GM23338 (cell line): ENCODE measurements around the gene FGF11. TPM values are rescaled to one million over a fixed set of nuclear protein-coding genes. Genes with fewer than 3 reads are reported as not detected.

ENCODE experiments used
- ATAC-seq: fragments of 200-7000 bp; cut with Tn5 transposase; 3 replicates; pipeline ENCODE4 v1.9.1; 2020
- DNase-seq: peaks from one replicate; pipeline ENCODE4 v3.0.0-alpha.2; 2015; ENCODE audit warnings: low spot score
- H2AFZ ChIP-seq: fragments of 200-600 bp; sonication (generic); 2 replicates; pipeline ENCODE4 v1.8.0; 2016; ENCODE audit warnings: antibody characterized with exemption, mild to moderate bottlenecking, moderate library complexity
- H3F3A ChIP-seq: fragments of 200-600 bp; sonication (generic); replicated peaks from 2 replicates; pipeline ENCODE4 v1.8.0; 2017; ENCODE audit warnings: antibody characterized with exemption, mixed run types, low read depth
- H3K27ac ChIP-seq: fragments of 200-600 bp; sonication (generic); 2 replicates; pipeline ENCODE4 v1.6.1; 2016; ENCODE audit warnings: low read depth
- H3K27me3 ChIP-seq: fragments of 200-600 bp; sonication (generic); 2 replicates; pipeline ENCODE4 v1.8.0; 2016; ENCODE audit warnings: mild to moderate bottlenecking, mixed run types, moderate library complexity; ENCODE audit not compliant: insufficient read depth
- H3K36me3 ChIP-seq: fragments of 200-600 bp; sonication (generic); 2 replicates; pipeline ENCODE4 v1.8.0; 2016; ENCODE audit warnings: mild to moderate bottlenecking; ENCODE audit not compliant: insufficient read depth
- H3K4me1 ChIP-seq: fragments of 200-600 bp; sonication (generic); 2 replicates; pipeline ENCODE4 v1.8.0; 2016; ENCODE audit warnings: mild to moderate bottlenecking, moderate library complexity; ENCODE audit not compliant: insufficient read depth
- H3K4me2 ChIP-seq: fragments of 200-600 bp; sonication (generic); 2 replicates; pipeline ENCODE4 v1.7.1; 2017; ENCODE audit warnings: mixed run types
- H3K4me3 ChIP-seq: fragments of 200-600 bp; sonication (generic); 2 replicates; pipeline ENCODE4 v1.6.1; 2016; ENCODE audit warnings: mixed run types
- H3K79me2 ChIP-seq: fragments of 200-600 bp; sonication (generic); replicated peaks from 2 replicates; pipeline ENCODE4 v1.8.0; 2017; ENCODE audit warnings: mild to moderate bottlenecking; ENCODE audit not compliant: insufficient read depth
- H3K9me2 ChIP-seq: fragments of 200-600 bp; sonication (generic); 2 replicates; pipeline ENCODE4 v1.8.0; 2017; ENCODE audit not compliant: insufficient read depth
- H4K20me1 ChIP-seq: fragments of 200-600 bp; sonication (generic); replicated peaks from 2 replicates; pipeline ENCODE4 v1.8.0; 2017; ENCODE audit warnings: mild to moderate bottlenecking; ENCODE audit not compliant: insufficient read depth
- H3K27ac Mint-ChIP-seq: 2 replicates; pipeline ENCODE4 v1.8.0; 2020; ENCODE audit warnings: inconsistent platforms, mild to moderate bottlenecking, moderate library complexity, mixed read lengths
- H3K27me3 Mint-ChIP-seq: 3 replicates; pipeline ENCODE4 v1.8.0; 2022; ENCODE audit warnings: low read depth, mild to moderate bottlenecking, moderate library complexity, mixed read lengths, inconsistent platforms; ENCODE audit not compliant: insufficient read depth, poor library complexity
- H3K36me3 Mint-ChIP-seq: 3 replicates; pipeline ENCODE4 v1.8.0; 2021; ENCODE audit warnings: low read depth, mild to moderate bottlenecking, inconsistent platforms, moderate library complexity, mixed read lengths
- H3K4me1 Mint-ChIP-seq: 3 replicates; pipeline ENCODE4 v1.8.0; 2020; ENCODE audit warnings: mild to moderate bottlenecking, inconsistent platforms, mixed read lengths
- H3K4me3 Mint-ChIP-seq: 3 replicates; pipeline ENCODE4 v1.8.0; 2021; ENCODE audit warnings: moderate library complexity, mild to moderate bottlenecking, inconsistent platforms, mixed read lengths
- H3K9me3 Mint-ChIP-seq: 3 replicates; pipeline ENCODE4 v1.8.0; 2020; ENCODE audit warnings: moderate library complexity, mild to moderate bottlenecking, inconsistent platforms, mixed read lengths
- CREB1 ChIP-seq: fragments of 250-450 bp; sonication (Bioruptor Pico); IDR thresholded peaks from 2 replicates; pipeline ENCODE4 v1.5.0; 2020; ENCODE audit warnings: low read depth, mild to moderate bottlenecking, moderate library complexity
- EZH2 ChIP-seq: fragments of 200-600 bp; sonication (generic); IDR thresholded peaks from one replicate; pipeline ENCODE4 v1.8.0; 2017; ENCODE audit warnings: antibody characterized with exemption, mild to moderate bottlenecking, low read depth; ENCODE audit not compliant: unreplicated experiment
- EZH2phosphoT487 ChIP-seq: fragments of 200-600 bp; sonication (generic); IDR thresholded peaks from one replicate; pipeline ENCODE4 v1.8.1; 2018; ENCODE audit warnings: antibody characterized with exemption; ENCODE audit not compliant: unreplicated experiment
- JUNB ChIP-seq: IDR thresholded peaks from one replicate; pipeline ENCODE4 v1.6.1; 2016; ENCODE audit warnings: antibody characterized with exemption; ENCODE audit not compliant: unreplicated experiment
- NANOG ChIP-seq: IDR thresholded peaks from 2 replicates; pipeline ENCODE4 v1.6.1; 2016; ENCODE audit warnings: antibody characterized with exemption, borderline replicate concordance
- STAT1 ChIP-seq: IDR thresholded peaks from one replicate; pipeline ENCODE4 v1.6.1; 2016; ENCODE audit warnings: antibody characterized with exemption; ENCODE audit not compliant: unreplicated experiment
- ZNF114 ChIP-seq: fragments of 250-450 bp; sonication (Bioruptor Pico); IDR thresholded peaks from 2 replicates; pipeline ENCODE4 v1.5.0; 2020; ENCODE audit warnings: mild to moderate bottlenecking, moderate library complexity
- ZNF331 ChIP-seq: fragments of 250-450 bp; sonication (Bioruptor Pico); IDR thresholded peaks from 2 replicates; pipeline ENCODE4 v1.5.0; 2020; ENCODE audit warnings: low read depth, mild to moderate bottlenecking, moderate library complexity
- polyA plus RNA-seq: library from polyadenylated mRNA; unstranded; fragments of >200 nt; fragmentation: Nextera tagmentation; extraction: Ambion mirVana; gene quantifications from 2 replicates; pipeline ENCODE4 v1.2.1, GENCODE V29; 2016
- total RNA-seq: library from RNA; depleted of rRNA; stranded (reverse); fragments of >200 nt; shearing (Covaris generic); gene quantifications from 2 replicates; pipeline ENCODE4 v1.2.3, GENCODE V29; 2014
- TF ChIP-seq, protein P1 (sequence below): fragments of 250-450 bp; sonication (Bioruptor Pico); IDR thresholded peaks from 2 replicates; pipeline ENCODE4 v1.5.0; 2020; ENCODE audit warnings: mild to moderate bottlenecking, moderate library complexity
- TF ChIP-seq, protein P2 (sequence below): IDR thresholded peaks from one replicate; pipeline ENCODE4 v1.6.1; 2018; ENCODE audit warnings: antibody characterized with exemption; ENCODE audit not compliant: unreplicated experiment
- TF ChIP-seq, protein P3 (sequence below): IDR thresholded peaks from 2 replicates; pipeline ENCODE4 v1.6.1; 2016; ENCODE audit warnings: antibody characterized with exemption

The FGF11 gene
- total and polyA plus RNA-seq, 2 experiments from 2014 or later, result 11.1 to 16.6 TPM

DNA sequence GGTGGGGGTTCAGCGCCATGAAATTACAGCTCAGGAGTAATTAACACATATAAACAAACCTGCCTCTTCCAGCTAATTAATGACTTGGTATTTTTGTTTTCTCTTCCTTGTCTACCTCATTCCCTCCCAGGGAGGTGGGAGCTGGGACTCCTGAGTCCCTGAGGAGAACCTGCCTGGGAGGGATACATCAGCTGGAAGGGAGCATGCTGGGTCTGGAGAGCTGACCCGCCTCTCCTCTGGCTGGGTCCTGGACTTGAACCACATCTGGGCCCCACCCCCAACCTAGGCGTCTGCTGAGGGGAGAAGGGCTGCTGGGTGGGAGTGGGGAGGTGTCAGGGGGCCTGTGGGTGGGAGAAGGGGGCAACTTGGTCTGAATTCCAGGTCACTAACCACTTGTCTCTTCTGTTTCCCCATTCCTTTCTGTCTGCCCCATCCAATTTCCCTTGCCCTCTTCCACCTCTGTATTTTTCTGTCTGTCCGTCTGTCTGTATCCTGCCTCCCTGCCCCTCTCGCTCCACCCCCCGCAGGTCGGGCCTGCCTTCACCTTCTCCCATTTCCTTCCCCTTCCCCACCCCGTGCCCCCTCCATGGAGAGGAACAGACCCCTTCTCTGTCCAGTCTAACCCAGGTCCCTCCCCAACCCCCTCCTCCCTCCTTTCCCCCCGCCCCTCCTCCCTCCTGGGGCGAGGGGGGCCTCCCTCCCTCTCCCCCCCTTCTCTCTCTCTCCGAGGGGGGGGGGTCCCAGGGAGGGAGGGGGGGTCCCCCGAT, 31.6 kb upstream of the FGF11 start, which contains the start of gene NLGN2:
TSS of gene NLGN2 (plus strand) at position 361 of the 767 bp plus-strand sequence. CDS start 411 bp downstream, outside the sequence.
- Mint-ChIP-seq H3K9me3 (no peaks in the 10 kb centered on the region), H3K27ac (no peak within 1 kb of the TSS), H3K27me3 (peaks cover 18% of the 10 kb centered on the region), H3K36me3 (peaks cover 21% of the 10 kb centered on the region), H3K4me3 (peak within 1 kb of the TSS; percentile 93), H3K4me1 (peaks cover 36% of the 10 kb centered on the region)
- Histone ChIP-seq H3K4me1 (peaks cover 27% of the 10 kb centered on the region), H3K4me2 (peak within 1 kb of the TSS; percentile 81), H4K20me1 (peaks cover 4% of the 10 kb centered on the region), H3K4me3 (peak within 1 kb of the TSS; percentile 57), H3K27me3 (no peaks in the 10 kb centered on the region), H3K36me3 (no peaks in the 10 kb centered on the region; the same call in 1 of the 2 replicates), H2AFZ (0 out of 2 replicates have a peak within 1 kb of the TSS, but pooled peaks have one; percentile 32), H3K27ac (no peak within 1 kb of the TSS), H3K79me2 (peaks cover 13% of the 10 kb centered on the region), H3K9me2 (no peaks in the 10 kb centered on the region), H3F3A (peaks cover 18% of the 10 kb centered on the region)
- TF ChIP-seq, protein P1, sequence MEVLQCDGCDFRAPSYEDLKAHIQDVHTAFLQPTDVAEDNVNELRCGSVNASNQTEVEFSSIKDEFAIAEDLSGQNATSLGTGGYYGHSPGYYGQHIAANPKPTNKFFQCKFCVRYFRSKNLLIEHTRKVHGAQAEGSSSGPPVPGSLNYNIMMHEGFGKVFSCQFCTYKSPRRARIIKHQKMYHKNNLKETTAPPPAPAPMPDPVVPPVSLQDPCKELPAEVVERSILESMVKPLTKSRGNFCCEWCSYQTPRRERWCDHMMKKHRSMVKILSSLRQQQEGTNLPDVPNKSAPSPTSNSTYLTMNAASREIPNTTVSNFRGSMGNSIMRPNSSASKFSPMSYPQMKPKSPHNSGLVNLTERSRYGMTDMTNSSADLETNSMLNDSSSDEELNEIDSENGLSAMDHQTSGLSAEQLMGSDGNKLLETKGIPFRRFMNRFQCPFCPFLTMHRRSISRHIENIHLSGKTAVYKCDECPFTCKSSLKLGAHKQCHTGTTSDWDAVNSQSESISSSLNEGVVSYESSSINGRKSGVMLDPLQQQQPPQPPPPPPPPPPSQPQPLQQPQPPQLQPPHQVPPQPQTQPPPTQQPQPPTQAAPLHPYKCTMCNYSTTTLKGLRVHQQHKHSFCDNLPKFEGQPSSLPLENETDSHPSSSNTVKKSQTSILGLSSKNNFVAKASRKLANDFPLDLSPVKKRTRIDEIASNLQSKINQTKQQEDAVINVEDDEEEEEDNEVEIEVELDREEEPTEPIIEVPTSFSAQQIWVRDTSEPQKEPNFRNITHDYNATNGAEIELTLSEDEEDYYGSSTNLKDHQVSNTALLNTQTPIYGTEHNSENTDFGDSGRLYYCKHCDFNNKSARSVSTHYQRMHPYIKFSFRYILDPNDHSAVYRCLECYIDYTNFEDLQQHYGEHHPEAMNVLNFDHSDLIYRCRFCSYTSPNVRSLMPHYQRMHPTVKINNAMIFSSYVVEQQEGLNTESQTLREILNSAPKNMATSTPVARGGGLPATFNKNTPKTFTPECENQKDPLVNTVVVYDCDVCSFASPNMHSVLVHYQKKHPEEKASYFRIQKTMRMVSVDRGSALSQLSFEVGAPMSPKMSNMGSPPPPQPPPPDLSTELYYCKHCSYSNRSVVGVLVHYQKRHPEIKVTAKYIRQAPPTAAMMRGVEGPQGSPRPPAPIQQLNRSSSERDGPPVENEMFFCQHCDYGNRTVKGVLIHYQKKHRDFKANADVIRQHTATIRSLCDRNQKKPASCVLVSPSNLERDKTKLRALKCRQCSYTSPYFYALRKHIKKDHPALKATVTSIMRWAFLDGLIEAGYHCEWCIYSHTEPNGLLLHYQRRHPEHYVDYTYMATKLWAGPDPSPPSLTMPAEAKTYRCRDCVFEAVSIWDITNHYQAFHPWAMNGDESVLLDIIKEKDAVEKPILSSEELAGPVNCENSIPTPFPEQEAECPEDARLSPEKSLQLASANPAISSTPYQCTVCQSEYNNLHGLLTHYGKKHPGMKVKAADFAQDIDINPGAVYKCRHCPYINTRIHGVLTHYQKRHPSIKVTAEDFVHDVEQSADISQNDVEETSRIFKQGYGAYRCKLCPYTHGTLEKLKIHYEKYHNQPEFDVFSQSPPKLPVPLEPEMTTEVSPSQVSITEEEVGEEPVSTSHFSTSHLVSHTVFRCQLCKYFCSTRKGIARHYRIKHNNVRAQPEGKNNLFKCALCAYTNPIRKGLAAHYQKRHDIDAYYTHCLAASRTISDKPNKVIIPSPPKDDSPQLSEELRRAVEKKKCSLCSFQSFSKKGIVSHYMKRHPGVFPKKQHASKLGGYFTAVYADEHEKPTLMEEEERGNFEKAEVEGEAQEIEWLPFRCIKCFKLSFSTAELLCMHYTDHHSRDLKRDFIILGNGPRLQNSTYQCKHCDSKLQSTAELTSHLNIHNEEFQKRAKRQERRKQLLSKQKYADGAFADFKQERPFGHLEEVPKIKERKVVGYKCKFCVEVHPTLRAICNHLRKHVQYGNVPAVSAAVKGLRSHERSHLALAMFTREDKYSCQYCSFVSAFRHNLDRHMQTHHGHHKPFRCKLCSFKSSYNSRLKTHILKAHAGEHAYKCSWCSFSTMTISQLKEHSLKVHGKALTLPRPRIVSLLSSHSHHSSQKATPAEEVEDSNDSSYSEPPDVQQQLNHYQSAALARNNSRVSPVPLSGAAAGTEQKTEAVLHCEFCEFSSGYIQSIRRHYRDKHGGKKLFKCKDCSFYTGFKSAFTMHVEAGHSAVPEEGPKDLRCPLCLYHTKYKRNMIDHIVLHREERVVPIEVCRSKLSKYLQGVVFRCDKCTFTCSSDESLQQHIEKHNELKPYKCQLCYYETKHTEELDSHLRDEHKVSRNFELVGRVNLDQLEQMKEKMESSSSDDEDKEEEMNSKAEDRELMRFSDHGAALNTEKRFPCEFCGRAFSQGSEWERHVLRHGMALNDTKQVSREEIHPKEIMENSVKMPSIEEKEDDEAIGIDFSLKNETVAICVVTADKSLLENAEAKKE (CRISPR knock-in tag), result no peak
- no peak for TF ChIP-seq JUNB
- TF ChIP-seq, protein P2, sequence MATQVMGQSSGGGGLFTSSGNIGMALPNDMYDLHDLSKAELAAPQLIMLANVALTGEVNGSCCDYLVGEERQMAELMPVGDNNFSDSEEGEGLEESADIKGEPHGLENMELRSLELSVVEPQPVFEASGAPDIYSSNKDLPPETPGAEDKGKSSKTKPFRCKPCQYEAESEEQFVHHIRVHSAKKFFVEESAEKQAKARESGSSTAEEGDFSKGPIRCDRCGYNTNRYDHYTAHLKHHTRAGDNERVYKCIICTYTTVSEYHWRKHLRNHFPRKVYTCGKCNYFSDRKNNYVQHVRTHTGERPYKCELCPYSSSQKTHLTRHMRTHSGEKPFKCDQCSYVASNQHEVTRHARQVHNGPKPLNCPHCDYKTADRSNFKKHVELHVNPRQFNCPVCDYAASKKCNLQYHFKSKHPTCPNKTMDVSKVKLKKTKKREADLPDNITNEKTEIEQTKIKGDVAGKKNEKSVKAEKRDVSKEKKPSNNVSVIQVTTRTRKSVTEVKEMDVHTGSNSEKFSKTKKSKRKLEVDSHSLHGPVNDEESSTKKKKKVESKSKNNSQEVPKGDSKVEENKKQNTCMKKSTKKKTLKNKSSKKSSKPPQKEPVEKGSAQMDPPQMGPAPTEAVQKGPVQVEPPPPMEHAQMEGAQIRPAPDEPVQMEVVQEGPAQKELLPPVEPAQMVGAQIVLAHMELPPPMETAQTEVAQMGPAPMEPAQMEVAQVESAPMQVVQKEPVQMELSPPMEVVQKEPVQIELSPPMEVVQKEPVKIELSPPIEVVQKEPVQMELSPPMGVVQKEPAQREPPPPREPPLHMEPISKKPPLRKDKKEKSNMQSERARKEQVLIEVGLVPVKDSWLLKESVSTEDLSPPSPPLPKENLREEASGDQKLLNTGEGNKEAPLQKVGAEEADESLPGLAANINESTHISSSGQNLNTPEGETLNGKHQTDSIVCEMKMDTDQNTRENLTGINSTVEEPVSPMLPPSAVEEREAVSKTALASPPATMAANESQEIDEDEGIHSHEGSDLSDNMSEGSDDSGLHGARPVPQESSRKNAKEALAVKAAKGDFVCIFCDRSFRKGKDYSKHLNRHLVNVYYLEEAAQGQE, result no peak
- TF ChIP-seq EZH2phosphoT487, result no peak
- no peak for TF ChIP-seq STAT1
- no peak for TF ChIP-seq NANOG
- TF ChIP-seq, protein P3, sequence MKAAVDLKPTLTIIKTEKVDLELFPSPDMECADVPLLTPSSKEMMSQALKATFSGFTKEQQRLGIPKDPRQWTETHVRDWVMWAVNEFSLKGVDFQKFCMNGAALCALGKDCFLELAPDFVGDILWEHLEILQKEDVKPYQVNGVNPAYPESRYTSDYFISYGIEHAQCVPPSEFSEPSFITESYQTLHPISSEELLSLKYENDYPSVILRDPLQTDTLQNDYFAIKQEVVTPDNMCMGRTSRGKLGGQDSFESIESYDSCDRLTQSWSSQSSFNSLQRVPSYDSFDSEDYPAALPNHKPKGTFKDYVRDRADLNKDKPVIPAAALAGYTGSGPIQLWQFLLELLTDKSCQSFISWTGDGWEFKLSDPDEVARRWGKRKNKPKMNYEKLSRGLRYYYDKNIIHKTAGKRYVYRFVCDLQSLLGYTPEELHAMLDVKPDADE, result no peak
- no peak for TF ChIP-seq ZNF331 (CRISPR knock-in tag)
- TF ChIP-seq ZNF114, result no peak
- no peak for TF ChIP-seq CREB1 (CRISPR knock-in tag)
- no peak for TF ChIP-seq EZH2
- ATAC-seq (no peak), DNase-seq (peak; percentile 50)
